CD4-positive, alpha-beta T cell treated with Interleukin-1 beta for 1 hour (primary cell): ENCODE measurements around the gene STX8.
"Not testable (repeated sequence)": the region's sequence is repeated elsewhere in the genome, so short reads cannot be mapped to it uniquely, and the experiment has no call there.

ENCODE experiments used
- DNase-seq, 2 donors: peaks; one replicate each; pipeline ENCODE4 v3.0.0-alpha.2; 2020 to 2022

STX8 gene

DNA sequence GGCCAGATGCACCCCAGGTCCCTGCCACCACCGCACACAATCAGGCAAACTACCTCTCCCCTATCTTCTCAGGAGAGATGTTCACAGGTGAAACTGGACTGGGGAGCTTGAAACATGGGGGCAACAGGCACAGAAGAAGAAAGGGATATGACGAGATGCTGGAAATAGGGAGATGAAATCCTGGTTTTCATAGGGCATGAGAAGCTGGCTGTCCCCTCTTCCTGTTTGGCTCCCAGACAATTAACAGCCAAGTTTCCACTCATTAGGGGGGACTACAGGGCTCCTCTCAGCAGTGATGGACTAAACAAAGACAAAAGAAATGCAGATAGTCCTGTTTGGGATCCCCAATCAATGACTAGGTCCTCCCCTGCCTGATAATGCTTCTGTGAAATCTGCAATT is 288.3 kb downstream of the STX8 start:
- DNase-seq, result no peak

- DNase-seq, result no peak
Observed at GRCh38 chr17:9286434-9286833, 289.2 kb downstream of the STX8 start.

GRCh38 chr17:9285602-9286427 is 289.8 kb downstream of the STX8 start:
- DNase-seq, result no peak

DNA sequence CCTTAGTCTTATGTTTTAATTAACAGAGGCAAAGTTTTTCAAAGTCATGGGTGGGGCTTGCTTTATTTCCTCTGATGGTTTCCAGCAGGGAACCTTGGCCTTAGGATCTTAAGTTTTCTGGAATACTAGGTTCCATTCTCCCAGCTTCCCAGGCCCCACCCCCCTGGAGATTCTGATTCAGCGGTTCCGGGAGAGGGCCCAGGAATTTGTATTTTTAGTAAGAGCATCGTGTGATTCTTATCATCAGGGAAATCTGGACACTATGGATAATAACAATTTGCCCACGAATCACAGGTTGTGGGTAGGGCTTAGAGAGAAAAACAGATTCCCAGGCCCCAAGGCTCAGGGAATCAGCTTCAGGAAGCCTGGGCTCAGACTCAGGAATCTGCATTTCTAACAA is 290.7 kb downstream of the STX8 start:
- DNase-seq, result no peak

GRCh38 chr17:9283909-9284308 is 291.7 kb downstream of the STX8 start:
- no peak for DNase-seq

- no peak for DNase-seq
Observed at GRCh38 chr17:9279893-9280292, 295.7 kb downstream of the STX8 start.

DNA sequence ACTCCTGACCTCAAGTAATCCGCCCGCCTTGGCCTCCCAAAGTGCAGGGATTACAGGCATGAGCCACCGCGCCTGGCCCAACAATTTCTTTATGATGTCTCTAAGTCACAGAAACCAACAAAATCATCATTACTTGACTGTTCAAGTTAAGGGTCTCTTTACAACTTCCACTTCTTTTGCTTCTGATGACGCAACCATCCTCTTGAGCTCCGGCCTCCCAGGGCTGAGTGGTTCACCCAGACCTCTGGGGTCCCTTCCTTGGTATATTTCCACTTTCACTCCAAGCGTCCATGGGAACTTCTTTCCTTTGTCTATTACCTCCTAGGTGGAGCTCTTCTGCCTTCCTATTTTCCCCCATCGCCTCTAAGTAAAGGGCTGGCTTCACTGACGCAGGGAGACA is 300.6 kb downstream of the STX8 start:
- no peak for DNase-seq

DNA sequence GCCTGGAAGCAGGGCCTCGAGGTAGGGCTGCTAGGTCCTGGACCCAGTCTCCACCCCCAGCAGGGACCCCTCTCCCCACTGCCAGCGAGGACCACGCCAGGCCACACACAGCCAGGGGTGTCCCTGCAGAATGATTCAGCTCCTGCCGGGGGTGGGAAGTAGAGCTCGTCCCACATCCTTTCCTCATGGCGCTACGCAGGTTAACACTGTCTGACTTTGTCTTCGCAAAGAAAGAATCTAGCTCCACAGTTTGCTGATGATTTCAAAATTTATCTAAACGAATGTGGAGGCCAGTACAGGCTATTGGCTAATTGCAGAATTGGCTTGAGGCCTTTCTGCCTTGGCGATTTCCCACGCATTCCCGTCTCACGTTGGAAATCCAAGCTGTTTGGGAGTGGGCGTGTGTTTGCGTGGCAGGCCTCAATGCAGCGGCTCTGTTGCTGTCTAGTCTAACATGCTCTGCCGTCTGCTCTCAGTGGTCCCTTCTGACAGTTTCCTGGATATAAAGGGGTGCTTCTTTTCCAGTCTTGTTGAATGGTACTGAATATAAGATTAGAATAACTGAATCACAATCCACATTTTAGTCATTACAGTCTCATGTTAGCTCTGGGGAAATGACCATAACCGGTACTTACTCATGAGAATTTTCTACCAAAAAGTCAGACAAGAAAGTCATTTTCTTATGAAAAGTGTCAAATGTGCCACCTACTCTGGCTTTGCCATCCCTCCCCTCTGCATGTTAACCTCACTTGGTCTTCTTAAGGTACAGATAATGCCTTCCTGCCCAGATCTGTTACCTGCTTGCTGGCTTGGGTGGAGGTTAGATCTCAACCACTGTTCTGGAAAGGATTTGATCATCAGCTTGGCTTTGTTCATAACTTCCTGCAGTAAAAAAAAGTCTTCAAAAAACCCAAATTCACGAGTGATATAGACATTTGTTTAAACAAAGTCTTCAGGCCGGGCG is 301.9 kb downstream of the STX8 start:
- DNase-seq, result no peak

GRCh38 chr17:9272501-9273200 is 303.0 kb downstream of the STX8 start:
- no peak for DNase-seq

DNA sequence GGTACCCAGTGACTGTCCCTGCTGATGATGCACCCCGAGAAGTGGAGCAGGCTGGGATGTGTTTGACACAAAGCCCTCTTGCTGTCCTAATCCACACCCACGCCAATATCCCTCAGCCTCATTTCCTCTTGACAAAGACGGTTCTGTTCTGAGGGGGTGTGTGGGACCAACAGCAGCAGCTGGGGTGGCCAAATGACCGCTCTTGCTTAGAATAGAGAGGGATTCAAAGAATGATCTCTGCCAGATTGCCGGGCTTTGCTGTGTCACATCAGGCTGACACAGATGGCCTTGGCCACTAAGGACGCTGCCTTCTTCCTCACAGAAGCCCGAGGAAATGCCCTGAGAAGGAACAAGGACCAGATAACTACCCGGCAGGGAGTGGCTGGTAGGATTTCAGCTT is 303.6 kb downstream of the STX8 start:
- no peak for DNase-seq

- DNase-seq, result no peak
Observed at GRCh38 chr17:9270921-9271320, 304.7 kb downstream of the STX8 start.

DNA sequence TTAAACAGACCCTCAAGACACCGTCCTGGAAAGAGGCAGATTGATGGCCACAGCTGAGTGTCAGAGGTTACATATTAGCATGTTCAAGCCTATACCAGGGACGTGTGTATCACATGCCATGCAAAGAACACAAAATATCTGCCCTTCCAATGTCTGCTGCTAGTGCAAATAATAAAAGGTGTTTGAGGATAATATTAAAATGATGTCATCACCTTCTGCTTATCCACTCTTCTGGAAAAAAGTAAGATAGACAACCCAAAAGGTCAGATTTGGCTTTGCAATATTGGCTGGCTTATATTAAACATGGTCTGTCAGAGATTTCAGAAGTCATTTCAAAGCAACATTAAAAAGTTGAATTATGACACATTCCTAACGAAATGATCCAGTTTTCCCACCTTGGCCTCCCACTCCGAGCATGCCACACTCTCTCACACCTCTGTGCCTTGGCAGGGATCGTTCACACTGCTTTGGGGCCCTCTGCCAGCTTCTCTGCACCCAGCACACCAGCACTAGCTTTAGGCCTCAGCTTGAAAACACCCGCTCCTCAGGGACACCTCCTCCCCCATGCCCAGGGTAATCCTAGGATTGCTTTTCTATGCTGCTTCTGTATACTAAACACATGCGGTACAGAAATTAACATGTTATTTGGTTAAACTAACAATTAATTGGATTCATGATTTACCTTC is 306.1 kb downstream of the STX8 start:
- no peak for DNase-seq

DNA sequence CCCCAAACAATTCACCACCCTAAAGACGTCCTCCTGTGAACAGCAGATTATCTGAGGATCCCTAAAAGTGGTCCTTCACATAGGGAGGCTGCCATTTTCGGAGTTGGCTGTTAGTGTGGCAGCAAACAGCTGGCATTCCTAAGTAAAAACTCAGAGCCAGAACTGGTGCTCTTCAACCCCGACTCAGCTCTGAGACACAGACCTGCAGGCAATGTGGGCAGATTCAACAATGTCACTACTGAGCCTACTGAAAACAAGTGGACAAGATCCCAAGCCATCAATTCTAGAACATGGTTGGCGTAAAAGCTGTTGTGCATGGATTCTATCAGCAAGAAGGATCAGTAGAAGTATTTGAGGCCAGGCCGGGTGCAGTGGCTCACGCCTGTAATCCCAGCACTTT is 307.1 kb downstream of the STX8 start:
- DNase-seq, result no peak

- DNase-seq, result no peak
Observed at GRCh38 chr17:9266697-9267117, 308.9 kb downstream of the STX8 start.

- DNase-seq, result no peak
Observed at GRCh38 chr17:9266031-9266680, 309.5 kb downstream of the STX8 start.

GRCh38 chr17:9261081-9262012 is 314.3 kb downstream of the STX8 start:
- DNase-seq, result no peak

DNA sequence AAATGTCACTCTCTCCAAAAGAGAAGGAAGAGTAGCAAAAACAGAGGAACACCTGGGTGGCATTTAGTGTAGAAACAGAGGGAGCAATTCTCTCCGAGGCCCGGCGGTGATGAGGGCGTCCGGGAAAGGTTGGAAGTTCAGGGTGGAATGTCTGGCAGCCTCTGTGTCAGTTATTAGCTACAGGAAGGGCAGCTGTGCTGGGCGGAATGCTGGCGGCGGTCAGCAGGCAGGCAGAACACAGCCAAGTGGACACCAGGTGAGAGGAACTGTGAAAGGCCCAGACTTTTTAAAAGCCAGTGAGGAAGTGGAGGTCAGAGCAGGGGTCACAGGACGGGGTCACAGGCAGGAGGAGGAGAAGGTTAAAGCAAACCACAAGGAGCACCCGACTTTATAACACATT is 316.2 kb downstream of the STX8 start:
- no peak for DNase-seq

DNA sequence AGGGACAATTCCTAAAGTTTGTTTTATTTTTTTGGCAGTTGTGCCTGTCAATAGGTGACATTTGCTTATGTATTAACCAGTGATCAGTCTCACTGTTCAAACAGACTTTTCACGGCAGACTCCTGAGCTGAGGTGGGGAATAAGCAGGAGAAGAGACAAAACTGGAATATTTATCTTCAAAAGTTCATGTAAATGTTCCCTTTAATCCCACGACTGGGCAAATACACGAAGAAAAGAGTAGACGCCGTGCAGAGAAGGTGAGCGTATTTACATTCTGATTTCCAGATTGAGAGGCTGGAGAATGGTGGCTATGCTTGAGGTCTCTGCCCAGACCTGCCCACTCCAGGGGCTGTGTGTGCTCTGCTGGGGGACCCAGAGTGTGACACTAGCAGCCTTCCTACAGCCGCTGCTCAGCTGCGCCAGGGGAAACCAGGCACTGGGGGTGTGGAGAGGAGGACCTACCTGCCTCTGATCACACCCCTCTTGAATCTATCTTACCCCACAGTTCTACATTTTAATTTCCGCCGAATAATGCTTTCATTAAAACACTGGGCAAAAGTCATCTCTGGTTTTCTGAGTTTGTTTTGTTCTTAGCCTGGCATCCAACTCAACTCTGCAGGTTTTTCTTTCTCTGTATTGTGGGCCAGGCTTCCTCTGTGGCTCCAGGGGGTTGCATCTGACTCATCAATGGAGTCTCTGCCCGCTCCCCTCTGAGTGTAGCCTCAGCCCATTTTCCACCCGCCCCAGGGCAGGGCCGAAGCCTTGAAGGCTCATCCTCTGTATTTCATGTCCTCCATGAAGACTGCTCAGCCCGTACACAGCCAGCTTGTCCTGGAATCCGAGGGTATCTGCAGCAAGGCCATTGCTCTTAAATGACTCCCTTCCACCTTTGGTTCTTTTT is 317.3 kb downstream of the STX8 start:
- no peak for DNase-seq

DNA sequence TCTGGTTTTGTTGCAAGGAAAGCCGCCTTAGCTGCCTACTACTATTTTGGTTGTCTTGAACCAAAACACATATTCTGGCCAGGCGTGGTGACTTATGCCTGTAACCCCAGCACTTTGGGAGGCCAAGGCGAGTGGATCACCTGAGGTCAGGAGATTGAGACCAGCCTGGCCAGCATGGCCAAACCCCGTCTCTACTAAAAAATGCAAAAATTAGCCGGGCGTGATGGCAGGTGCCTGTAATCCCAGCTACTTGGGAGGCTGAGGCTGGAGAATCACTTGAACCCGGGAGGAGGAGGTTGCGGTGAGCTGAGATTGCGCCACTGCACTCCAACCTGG is 318.0 kb downstream of the STX8 start:
- not testable (repeated sequence) for DNase-seq
